SH-SY5Y (cell line): ENCODE results near the gene ERP29.
A peak's percentile ranks its signal among the peaks of the same experiment; 100 is the strongest.

ENCODE experiments used
- GATA2 ChIP-seq: IDR thresholded peaks from 2 replicates; pipeline ENCODE4 v1.6.1; 2011; ENCODE audit warnings: mild to moderate bottlenecking, low read depth, low read length
- GATA3 ChIP-seq: IDR thresholded peaks from 2 replicates; pipeline ENCODE4 v1.6.1; 2011; ENCODE audit warnings: low read depth, mild to moderate bottlenecking, low read length, moderate library complexity

ERP29 gene

DNA sequence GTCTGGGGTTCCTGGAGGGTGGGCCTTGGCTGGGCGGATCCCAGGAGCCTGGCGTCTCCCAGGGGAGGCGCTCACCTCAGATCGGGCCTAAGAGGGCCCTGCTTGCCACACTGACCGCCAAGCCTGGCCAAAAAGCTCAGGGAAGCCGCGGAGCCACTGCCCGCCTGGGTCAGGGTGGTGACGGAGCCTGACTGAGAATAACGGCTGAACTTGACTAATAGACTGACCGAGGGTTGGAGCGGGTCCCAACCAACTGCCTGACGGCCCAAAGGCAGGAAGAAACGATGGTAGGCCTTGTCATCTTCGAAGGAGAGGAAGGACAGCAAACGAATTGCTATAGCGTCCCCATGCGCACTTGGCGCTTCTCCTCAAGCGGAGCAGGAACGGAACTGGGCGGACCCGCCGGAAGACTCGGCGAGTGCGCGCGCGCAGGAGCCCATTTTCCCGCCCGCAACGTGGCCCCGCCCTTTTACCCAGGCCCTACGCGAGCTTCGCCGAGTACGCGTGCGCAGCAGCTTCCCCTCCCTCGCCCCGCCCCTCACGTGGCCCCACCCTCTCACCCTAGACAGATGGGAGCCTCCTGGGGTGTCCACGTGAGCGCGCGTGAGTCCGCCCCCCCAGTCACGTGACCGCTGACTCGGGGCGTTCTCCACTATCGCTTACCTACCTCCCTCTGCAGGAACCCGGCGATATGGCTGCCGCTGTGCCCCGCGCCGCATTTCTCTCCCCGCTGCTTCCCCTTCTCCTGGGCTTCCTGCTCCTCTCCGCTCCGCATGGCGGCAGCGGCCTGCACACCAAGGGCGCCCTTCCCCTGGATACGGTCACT lies at the start of gene ERP29, which contains the start of gene TMEM116:
ERP29 (plus strand) TSS at position 652 of the 826 bp plus-strand sequence; CDS start at position 692, 40 bp downstream.
TMEM116 (minus strand) TSS at position 391 of the 826 bp plus-strand sequence. CDS start 7,895 bp downstream, outside the sequence.
- peak; percentile 18; the same call in 1 of the 2 replicates for TF ChIP-seq GATA2
- no peak for TF ChIP-seq GATA3

DNA sequence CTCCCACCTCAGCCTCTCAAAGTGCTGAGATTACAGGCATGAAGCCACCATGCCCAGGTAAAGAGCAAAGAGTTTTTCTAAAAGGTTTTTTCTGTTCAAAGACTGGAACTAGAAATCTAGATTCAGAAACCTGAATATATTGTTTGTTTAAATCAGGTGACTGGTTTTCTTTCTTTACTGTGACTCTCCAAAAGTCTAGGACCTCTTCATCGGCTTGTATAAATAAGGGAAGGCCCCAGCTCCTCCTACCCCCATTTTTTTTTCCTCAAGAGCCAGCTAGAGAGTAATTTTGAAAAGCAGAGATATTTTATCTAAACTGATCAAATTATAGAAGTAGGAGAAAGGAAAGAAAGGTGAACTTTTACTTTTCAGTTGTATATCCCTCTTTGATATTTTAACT lies 48.3 kb upstream of the ERP29 start:
- no peak for TF ChIP-seq GATA3
- no peak for TF ChIP-seq GATA2

DNA sequence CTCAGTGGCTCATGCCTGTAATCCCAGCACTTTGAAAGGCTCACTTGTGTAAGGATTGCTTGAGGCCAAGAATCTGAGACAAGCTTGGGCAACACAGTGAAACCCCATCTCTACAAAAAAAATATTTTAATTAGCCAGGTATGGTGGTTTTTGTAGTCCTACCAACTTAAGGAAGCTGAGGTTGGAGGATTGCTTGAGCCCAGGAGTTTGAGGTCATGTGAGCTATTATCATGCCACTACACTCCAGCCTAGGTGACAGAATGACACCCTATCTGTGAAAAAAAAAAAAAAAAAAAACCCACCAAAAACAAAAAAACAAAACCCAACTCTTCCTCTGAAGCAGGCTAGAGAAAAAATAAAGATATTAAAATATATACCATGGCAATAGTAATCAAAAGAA lies 41.4 kb upstream of the ERP29 start:
- TF ChIP-seq GATA2 (no peak), GATA3 (no peak)

DNA sequence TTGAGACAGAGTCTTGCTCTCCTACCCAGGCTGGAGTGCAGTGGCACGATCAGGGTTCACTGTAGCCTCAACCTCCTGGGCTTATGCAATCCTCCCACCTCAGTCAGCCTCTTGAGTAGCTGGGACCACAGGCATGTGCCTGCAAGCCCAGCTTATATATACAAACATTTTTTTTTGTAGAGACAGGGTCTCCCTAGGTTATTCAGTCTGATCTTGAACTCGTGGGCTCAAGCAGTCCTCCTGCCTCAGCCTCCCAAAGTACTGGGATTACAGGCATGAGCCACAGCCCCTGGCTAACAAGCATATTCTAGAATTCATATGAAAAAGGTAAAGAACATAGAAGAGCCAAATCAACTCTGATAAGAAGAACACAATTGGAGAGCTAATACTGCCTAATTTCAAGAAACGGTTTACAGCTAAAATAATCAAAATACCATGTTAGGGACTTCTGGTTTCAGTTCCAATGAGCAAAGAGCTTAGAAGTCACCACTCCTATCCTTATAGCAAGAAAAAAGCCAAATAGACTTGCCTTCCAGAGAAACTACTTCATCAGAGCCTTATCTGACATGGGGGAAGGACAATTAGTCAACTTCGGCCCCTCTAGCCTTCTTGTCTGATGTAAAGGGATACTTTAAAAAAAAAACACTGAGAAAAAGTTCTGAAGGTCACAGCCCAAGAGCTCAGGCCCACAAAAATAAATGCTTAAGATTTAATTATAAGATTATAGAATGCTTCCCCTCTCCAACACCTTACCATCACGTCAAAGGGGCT lies 37.9 kb upstream of the ERP29 start:
- TF ChIP-seq GATA2 (no peak), GATA3 (no peak)

DNA sequence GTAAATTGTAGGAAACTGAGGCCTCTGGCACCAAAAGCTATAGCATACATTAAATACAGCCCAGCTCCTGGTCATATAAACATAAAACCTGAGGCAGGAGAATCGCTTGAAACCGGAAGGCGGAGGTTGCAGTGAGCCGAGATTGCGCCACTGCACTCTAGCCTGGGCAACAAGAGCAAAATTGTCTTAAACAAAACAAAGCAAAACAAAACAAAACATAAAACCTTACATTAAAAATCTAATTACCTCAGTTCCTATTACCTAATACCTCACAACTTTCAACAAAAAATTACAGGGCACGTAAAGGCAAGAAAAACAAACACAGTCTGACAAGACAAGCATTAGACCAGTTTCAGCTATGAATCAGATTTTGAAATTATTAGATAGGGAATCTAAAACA lies 36.9 kb upstream of the ERP29 start:
- TF ChIP-seq GATA3 (no peak), GATA2 (no peak)

DNA sequence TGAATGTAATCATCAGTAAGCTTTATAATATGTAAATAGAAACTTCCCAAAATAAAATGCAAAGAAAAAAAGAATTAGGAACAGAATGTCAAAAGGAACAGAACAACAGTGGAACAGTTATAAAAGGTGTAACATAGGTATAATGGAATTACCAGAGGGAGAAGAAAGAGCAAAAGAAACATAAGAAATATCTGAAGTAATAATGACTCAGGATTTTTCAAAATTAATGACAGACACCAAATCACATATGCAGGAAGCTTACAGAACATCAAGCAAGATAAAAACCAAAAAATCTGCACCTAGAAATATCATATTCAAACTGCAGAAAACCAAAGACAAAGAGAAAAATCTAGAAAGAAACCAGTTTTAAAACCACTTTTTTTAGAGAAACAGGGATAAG lies 36.4 kb upstream of the ERP29 start:
- TF ChIP-seq GATA3 (no peak), GATA2 (no peak)

DNA sequence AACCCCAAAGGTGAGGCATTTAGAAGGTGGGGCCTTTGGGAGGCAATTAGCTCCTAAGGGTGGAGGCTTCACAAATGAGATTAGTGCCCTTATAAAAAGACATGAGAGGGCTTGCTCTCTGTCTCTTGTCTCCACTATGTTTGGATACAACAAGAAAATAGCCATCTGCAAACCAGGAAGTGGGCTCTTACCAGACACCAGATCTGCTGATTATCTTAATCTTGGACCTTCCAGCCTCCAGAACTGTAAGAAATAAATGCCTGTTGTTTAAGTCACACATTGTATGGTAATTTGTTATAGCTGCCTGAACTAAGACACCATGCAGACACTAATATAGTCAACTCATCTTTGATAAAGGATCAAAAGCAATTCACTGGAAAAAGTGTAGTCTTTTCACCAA lies 34.7 kb upstream of the ERP29 start:
- TF ChIP-seq GATA2 (no peak), GATA3 (no peak)

DNA sequence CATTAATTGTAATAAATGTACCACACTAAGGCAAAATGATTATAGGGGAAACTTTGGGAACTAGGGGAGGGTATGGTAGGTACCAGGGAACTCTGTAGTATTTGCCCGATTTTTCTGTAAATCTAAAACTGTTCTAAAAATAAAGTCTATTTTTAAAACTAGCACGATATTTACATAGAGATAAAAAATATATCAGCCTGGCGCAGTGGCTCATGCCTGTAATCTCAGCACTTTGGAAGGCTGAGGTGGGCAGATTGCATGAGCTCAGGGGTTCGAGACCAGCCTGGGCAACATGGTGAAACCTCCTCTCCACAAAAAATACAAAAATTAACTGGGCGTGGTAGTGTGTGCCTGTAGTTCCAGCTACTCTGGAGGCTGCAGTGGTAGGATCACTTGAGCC lies 32.6 kb upstream of the ERP29 start:
- no peak for TF ChIP-seq GATA3

DNA sequence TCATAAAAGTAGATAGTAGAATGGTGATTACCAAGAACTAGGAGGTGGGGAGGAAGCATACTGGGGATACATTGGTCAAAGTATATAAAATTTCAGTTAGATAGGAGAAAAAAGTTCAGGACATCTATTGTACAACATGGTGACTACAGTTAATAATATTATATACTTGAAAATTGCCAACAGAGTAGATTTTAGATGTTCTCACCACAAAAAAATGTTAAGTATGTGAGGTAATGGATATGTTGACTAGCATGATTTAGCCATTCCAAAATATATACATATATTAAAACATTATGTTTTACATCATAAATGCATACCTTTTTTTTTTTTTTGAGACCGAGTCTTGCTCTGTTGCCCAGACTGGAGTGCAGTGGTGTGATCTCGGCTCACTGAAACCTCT lies 31.2 kb upstream of the ERP29 start:
- no peak for TF ChIP-seq GATA3
- no peak for TF ChIP-seq GATA2

DNA sequence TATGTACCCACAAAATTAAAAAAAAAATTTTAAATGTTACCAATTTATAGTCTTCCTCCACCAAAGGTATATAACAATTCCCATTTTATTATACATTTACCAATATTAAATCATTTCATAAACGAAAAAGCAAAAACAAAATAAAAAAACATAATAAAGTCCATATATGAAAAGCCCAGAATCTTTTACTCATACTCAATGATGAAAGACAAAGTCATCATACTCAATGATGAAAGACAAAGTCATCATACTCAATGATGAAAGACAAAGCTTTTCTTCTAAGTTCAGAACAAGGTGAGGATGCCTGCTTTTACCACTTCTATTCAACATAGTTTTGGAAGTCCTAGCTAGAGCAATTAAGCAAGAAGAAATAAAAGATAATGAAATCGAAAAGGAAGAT lies 28.4 kb upstream of the ERP29 start:
- TF ChIP-seq GATA3 (no peak), GATA2 (no peak)

DNA sequence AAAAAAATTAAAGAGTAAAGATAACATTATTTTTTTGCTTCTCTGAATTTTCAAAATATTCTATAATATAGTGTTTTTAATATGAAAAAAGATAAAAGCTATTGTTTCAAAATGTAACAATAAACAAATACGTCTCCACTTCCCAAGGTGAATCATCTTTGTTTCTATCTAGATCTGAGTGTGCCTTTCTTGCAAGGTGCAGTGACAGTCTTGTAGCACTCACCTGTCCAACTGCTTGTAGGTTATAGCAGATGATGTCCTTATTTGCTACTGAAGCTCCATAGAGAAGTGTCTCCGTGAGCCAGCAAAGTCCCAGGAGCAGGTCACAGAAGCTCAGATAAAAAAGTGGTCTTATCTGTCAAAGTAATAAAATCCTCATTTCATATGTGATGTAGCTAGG lies 21.7 kb upstream of the ERP29 start:
- TF ChIP-seq GATA3, result no peak
- no peak for TF ChIP-seq GATA2

DNA sequence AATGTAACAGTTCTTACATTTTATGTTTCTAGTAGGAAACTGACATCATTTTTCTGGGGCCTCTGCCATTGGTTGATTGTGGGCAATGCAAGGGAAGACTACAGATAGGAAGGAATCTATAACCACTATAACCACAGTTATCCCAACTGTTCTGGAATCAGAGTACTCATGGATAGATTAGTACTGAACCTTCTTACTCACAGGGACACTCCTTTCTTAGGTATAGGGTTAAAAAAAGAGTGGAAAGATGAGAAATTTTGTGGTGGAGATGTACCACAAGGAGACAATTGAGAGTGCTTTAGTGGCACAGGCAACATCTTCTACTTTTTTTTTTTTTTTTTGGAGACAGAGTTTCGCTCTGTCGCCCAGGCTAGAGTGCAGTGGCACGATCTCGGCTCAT lies 21.3 kb upstream of the ERP29 start:
- TF ChIP-seq GATA3, result no peak
- no peak for TF ChIP-seq GATA2

DNA sequence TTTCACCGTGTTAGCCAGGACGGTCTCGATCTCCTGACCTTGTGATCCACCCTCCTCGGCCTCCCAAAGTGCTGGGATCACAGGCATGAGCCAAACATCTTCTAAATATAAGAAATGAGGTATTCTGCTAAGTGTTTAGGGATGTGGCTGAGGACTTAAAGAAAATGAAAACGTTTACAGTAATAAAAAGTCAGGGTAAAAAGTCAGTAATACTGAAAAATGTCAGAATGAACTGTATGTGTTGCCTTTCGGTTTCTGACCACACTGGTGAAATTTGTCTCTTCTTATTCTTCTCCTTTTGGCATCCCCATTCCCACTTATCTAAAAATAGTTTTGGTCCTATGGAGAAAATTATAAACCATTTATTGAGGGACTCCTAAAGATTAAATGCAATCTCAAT lies 20.8 kb upstream of the ERP29 start:
- TF ChIP-seq GATA3 (no peak), GATA2 (no peak)

DNA sequence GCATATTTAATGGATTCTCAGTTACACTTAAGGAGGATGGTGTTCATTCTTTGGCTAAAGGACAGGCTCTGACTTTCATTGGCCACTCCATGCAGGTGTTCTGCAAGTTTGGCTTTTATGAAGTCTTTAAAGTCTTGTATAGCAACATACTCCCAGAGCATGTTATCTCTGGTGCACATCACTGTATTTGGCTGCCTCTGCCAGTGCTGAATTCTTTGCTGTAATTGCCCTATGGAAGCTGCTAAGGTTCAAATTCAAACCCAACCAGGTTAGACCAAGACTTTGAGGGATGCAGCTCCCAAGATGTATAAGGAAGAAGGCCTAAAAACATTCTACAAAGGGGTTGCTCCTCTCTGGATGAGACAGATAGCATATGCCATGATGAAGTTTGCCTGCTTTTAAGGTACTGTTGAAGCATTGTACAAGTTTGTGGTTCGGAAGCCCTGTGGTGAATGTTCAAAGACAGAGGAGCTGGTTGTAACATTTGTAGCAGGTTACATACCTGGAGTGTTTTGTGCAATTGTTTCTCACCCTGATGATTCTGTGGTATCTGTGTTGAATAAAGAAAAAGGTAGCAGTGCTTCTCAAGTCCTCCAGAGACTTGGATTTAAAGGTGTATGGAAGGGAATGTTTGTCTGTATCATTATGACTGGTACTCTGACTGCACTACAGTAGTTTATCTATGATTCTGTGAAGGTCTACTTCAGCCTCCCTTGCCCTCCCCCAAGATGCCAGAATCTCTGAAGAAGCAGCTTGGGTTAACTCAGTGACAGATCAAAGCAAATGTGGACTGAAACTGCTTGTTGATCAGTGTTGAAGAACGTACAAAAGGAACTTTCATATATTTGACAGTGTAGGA lies 19.7 kb upstream of the ERP29 start:
- TF ChIP-seq GATA3 (no peak), GATA2 (no peak)
